ENCODE results near the gene PRKN.
"Not testable (repeated sequence)": the region's sequence is repeated elsewhere in the genome, so short reads cannot be mapped to it uniquely, and the experiment has no call there.

PRKN gene

DNA sequence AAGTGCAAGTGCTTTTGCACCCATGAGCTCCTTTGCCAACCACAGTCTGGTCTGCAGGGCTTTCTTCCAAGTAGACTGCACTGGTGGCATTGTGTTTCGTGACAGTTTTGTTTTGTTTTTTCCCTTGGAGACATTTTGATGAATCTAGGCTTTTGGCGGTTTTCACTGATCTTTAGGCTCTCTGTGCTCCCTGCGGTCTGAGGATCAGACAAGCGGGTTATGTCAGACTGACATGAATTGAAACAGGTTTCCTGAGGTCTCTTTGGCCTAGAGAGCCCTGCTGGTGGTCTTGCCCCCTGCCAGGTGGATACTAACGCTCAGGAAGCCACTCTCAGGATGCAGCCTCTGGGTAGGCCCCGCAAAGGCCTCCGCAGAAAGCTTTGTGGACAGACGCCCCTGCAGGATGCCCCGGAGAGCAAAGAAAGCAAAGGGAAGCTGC, 898.3 kb downstream of the PRKN start:
- DNase-seq (ENCODE audit: low read depth in 2 of 2, low spot score in 1 of 2): no peak

DNA sequence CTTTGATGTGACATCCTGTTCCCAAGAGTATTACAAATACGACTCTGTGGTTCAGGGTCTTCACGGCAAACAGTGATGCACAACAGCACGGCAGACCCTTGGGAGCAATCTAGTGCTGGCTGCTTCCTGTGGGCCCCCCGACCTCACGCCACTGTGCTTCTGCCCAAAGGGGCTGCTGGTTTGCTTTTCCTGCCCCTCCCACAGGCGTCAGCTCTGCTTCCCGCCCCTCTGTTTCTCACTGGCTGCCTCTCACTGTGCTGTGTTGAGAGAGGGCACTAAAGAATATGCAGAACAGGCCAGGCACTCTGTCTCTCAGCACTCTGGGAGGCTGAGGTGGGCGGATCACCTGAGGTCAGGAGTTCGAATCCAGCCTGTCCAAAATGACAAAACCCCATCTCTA, 899.2 kb downstream of the PRKN start:
- DNase-seq (ENCODE audit: low read depth in 2 of 2, low spot score in 1 of 2): no peak

DNA sequence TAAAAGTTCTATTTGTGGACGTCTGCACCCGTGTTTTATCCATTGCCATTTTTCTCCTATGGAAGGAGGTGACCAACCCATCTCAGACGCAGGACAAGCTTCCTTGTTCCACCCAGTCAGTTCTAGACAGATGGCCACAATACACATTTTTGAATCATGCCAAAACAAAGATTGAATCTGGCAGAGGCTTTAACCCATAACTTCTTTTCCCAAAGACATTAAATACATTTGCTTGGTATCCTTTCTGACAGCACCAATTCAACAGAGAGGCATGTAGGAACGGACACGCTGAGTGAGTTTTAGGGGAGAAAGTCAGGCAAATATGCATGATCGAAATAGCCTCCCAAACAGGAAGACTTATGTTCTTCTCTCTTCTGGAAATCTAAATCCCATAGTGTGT, 901.1 kb downstream of the PRKN start:
- DNase-seq (ENCODE audit: low read depth in 2 of 2, low spot score in 1 of 2): no peak

DNA sequence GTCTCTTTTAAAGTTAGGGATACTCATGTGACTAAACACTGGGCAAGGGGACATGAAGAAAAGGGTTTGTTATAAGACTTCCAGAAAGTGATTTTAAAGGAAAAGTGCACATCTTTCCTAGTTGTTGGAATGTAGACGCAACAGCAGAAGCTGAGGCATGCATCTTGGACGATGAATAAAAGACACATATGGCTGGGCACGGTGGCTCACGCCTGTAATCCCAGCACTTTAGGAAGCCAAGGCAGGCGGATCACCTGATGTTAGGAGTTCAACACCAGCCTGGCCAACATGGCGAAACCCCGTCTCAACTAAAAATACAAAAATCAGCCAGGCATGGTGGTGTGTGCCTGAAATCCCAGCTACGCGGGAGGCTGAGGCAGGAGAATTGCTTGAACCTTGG, 905.4 kb downstream of the PRKN start:
- DNase-seq (ENCODE audit: low read depth in 2 of 2, low spot score in 1 of 2): not testable (repeated sequence)

DNA sequence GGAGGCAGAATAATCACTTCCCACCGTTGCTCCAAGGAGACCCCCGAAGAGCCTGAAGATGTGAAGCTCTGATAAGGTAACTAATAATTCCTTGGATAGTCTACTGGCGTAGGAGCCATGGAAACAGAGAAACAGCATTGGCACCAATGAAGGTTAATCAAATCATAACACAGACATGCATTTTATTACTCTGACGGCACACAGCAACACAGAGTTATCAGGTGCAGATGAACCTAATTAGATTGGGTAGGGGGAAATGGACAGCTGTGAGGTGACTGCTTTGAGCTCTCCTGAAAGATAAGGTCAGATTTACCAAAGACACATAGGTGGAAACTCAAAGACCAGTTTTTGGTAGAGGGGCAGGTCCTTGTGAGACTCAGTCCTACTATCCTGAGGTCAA, 909.7 kb downstream of the PRKN start:
- no peak for DNase-seq (ENCODE audit: low read depth in 2 of 2, low spot score in 1 of 2)

DNA sequence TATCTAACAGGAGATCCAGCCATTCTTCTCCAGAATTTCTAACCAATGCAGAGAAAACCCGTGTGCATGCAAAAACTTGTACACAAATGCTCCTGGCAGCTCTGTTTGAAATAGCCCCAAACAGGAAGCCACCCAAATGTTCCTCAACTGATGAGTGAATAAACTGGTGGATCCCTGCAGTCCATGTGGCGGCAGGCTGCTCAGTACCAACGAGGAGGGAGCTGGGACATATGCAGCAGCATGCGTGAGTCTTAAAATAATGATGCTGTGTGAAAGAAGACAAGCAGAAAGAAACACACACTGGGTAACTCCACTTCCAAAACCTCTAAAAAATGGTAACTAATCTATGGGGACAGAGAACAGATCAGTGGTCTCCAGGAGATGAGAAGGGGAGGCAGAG, 911.6 kb downstream of the PRKN start:
- DNase-seq (ENCODE audit: low read depth in 2 of 2, low spot score in 1 of 2): no peak

DNA sequence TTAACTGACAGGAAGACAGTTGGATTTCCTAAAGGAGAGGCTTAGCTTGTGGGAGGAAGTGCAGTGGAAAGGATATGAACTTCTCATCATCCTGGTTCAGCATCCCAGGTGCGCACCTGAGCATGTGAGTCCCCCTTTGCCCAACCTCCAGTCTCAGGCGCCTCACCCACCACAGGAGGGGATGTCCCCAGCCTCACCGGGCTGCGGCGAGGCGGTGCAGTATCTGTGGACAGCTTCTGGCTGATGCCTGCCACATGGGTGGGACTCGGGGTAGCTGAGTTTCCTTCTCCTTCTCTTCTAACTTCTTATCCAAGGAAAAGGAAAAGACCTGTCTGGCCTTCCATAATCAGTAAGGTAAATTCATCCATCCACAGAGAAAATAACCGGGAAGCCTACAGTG, 914.4 kb downstream of the PRKN start:
- no peak for DNase-seq (ENCODE audit: low read depth in 2 of 2, low spot score in 1 of 2)

DNA sequence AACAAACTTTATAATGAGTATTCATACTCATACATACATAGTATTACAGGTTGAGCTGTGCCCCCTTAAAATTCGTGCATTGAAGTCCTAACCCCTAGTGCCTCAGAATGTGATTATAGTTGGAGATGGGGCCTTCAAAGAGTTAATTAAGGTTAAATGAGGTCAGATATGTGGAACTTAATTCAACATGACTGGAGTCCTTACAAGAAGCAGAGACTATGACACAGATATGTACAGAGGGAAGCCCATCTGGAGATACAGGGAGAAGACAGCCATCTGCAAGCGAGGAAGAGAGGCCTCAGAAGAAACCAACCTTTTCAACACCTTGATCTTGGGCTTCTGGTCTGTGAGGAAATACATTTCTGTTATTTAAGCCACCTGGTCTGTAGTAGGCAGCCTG, 917.6 kb downstream of the PRKN start:
- DNase-seq (ENCODE audit: low read depth in 2 of 2, low spot score in 1 of 2): no peak

DNA sequence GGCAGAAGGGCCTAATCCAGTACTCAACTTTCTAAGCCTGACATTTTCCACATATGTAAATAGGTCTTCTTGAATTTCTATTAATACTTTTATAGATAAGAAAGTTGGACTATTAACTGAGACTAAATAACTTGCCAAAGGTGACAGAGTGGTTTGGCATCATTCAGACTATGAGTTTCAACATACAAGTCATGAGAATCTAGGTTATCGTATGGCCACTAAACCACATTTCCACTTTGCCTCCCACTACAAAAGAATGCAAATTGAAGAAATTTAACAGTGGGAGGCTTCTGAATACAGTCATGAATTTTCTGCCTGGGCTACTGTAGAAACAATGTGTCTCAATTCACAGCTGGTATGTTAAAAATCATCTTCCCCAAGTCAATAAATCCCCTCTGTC, 922.7 kb downstream of the PRKN start:
- no peak for DNase-seq (ENCODE audit: low read depth in 2 of 2, low spot score in 1 of 2)

DNA sequence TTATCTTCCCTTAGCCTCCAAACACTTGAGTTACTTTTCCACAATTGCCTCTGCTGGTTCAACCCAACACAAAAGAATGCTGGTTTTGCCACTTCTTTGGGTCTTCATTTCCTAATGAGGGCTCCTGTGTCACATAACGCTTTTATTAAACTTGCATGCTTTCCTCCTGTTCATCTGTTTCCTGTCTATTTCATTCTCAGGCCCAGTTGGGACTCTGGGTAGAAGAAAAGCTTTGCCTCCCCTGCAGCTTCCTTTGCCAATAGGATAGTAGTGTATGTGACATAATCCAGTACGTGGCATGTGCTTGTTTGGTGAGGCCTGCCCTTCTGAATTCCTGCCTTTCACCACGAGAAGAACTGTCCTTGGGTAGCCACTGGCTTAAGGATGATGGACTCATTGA, 924.4 kb downstream of the PRKN start:
- DNase-seq (ENCODE audit: low read depth in 2 of 2, low spot score in 1 of 2): no peak

DNA sequence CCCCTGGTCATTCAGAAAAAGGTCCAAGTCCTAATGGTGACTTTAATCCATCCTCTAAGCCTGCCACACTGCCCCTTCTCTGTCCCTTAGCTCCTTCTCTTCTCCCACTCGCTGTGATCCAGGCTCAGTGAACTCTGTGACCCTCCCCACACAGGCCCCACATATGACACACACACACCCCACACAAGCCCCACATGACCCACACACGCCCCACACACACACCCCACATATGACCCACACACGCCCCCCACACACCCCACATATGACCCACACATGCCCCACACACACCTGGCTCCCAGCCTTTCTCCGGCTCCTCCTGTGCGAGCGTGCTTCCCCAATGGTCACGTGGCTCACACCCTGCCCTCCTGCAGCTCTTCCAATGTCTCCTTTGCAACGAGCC, 925.3 kb downstream of the PRKN start:
- DNase-seq (ENCODE audit: low read depth in 2 of 2, low spot score in 1 of 2): no peak

DNA sequence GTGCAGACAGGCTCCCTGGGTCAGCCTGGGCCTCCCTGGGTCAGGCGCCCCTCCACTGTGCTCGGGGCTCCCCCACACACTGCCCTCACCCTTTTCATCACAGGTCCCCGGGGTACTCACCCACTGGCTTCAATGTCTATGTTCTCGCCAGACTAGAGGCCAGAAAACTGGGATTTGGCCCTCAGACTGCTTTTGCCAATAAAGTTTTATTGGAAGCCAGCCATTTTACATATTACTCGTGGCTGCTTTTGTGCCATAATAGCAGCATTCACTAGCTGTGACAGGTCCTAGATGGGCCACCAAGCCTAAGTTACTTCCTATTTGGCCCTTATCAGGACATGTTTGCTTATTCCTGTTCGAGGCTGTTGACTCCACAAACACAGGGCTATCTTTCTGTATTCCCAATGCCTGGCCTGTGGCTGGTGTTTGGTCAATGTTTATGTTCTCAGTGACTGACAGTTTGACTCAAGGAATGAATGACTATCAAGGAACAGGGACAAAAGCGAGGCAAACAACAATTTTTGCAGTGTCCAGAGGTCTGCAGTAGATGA, 928.6 kb downstream of the PRKN start:
- no peak for DNase-seq (ENCODE audit: low read depth in 2 of 2, low spot score in 1 of 2)

DNA sequence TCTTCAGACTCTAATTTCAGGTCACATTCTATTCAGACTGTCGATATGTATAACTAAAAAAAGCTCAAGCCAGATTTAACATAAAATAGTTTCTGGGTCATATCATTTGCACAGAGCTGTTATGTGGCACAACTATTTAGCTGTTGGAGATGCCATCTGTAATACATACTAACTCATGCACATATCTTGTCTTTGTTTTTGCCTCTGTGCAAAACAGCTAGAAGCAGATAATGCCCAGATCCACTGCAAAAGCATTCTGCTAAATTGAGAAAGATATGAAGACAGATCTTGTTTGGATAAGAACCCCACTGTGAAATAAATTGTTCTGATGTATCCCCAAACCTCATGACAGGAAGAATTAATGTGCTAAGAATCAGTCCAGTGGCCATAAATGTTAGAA, 930.9 kb downstream of the PRKN start:
- no peak for DNase-seq (ENCODE audit: low read depth in 2 of 2, low spot score in 1 of 2)

DNA sequence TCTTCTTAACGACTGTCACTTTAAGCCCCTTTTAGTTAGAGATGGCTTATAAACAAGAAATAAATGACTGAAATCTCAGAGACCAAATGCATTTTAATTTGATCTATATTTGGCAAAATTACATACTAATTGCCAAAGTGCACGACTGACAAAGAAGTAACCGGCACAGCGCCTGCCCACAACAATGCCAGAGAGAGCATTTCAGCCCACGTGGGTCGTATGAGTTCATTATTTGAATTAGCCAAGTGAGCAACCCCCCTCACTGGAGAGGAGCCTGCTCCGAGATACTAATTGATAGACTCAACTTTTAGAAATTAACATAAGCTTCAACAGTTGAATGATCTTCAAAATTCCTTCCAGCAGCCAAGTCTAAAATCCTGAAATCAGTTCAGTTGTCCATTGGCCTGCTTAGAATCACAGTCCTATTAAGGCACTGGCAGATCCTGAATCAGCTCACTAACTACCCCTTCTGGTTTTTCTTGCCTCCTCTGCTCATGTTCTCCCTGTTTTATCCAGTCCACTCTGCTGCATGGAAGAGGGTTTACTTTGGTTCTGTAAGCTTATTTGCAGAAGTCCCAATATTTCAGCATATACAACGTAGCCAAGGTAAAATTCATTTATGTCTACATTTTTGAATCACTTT, 934.6 kb downstream of the PRKN start:
- DNase-seq (ENCODE audit: low read depth in 2 of 2, low spot score in 1 of 2): no peak

DNA sequence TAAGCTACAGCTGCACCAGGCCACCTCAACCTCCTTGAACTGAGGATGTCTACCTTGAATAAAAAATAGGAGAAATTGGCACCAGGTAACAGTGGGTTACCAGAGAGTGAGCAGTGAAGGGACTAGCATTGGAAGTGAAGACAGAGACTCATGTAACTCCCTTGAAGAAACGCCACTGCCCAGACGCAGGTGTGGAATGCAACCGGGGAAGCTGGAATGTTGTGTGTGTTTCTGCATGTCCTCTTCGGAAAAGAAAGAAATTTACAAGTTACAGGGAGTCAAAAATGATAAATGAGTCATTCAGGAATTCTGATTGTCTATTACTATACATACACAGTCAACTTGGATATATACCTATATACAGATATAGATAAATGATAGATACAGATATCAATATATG, 939.0 kb downstream of the PRKN start:
- DNase-seq (ENCODE audit: low read depth in 2 of 2, low spot score in 1 of 2): no peak

DNA sequence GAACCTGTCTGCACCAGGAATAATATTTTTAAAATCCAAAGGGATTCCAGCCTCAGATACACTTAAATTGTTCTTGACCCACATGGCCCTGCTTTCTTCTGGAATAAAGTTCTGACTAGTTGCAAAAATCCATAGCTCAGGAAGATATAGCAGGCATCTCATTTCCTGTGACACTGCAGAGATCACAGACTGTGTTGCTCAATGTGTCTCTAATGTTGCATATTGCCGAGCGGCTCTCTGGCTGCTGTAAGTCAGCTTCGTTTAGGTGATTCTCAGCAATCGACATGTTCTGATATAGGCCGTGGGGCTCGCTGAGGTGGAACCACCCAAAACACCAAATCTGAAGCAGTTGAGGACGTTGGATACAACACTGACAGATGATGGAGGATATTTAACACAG, 955.4 kb downstream of the PRKN start:
- no peak for DNase-seq (ENCODE audit: low read depth in 2 of 2, low spot score in 1 of 2)

DNA sequence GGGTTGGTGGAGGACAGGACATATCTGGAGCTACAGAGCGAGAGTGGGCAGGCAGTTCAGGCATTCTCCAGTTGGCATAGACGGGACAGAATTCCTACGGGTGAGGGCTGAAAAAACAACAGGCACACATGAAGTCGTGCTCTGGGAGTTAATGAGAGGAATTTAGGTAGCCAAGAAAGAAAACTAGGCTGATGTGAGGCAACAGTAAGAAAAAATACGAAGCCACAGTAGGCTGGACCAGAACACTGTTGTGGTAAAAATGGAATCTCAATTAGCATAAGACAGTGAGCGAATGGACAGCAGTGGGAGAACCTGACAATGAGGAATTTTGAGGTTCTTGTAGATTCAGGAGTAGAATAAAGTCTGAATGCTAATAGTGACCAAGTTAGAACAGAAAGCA, 965.6 kb downstream of the PRKN start:
- DNase-seq (ENCODE audit: low read depth in 2 of 2, low spot score in 1 of 2): no peak

DNA sequence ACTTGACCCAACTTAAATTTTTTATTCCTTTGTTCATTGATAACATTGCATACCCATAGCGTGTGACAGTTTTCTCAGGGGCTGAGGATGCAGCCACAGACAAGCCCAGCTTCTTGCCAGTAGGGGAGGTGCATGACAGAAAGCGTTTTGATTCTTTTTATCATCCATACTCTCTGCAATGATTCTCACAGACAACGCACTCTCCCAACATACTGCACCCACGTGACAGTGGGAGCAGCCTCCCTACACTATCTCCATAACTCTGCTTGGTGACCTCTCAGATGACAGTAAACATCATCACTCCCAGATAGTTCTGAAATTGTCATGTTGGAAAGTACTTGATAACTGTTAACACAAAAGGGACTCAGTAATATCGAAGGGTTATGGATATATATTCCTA, 972.5 kb downstream of the PRKN start:
- DNase-seq (ENCODE audit: low read depth in 2 of 2, low spot score in 1 of 2): no peak

DNA sequence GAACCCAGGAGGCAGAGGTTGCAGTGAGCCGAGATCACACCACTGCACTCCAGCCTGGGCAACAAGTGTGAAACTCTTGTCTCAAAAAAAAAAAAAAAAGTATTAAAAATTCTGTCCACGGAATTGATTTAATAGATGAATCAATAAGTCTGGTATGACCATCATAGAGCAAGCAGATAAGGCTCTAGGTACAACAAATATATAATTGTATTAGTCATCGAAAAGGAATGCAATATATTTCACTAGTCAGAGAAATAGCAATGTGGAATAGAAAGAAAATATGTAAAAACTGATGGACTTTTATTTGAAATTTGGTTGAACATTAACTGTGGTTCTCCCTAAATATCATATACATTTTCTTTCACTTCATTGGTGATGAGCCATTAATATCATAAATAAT, 976.9 kb downstream of the PRKN start:
- DNase-seq (ENCODE audit: low read depth in 2 of 2, low spot score in 1 of 2): no peak

DNA sequence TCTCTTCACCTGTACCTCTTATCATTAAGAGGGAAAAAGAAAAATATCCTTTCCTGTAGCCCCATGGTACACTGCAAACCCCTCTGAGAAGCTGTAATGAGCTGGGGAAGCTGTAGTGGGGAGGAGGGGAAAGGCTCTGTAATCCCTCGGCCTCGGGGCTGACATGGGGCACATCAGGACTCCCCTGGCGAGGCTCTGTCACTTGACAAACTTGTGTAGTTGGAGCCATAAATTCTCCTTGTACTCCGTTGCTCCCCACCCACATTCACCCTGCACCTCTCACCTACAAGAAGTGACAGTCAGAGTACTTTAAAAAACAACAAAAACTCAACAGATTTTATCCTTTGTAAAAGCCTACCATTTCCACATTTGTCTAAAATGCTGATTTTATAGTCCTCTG, 978.0 kb downstream of the PRKN start:
- no peak for DNase-seq (ENCODE audit: low read depth in 2 of 2, low spot score in 1 of 2)

DNA sequence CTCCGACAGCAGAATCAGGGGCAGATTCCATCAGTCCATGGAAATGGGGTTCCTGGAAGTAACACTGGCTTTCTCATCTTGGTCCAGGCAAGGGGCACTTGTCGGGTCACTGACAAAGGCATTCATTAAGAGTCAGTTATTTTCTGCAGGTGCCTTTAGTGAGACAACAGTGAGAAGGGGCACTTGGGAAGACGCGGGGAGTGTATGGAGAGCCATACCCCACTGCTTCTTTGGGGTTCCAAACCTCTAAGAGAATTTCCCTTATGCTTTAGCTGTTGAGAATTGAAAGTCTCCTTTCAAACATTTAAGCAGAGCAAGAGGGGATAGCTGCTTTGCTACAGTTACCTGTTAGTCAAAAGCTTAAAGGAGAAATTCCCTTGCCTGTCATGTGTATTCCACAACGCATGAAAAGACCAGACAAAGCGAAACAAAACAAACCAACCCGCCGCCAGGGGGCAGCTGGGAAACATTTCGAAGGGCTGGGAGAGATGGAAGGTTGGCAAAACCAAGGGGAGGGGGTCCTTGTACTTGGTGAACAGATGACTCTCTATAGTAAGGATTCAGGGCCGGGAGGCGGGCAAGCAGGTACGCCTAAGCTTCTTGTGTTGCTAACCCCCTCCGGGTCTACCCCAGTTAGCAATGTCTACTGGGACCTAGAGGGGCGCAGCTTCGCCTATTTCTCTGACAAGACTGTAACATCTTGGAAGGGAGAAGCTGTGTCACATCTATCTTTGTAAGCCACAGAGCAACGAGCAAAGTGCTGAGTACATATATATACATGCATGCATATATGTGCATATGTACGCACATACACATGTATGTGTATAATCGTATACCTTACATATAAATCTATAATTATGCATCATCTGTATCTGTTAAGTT, 978.8 kb downstream of the PRKN start:
- no peak for DNase-seq (ENCODE audit: low read depth in 2 of 2, low spot score in 1 of 2)

DNA sequence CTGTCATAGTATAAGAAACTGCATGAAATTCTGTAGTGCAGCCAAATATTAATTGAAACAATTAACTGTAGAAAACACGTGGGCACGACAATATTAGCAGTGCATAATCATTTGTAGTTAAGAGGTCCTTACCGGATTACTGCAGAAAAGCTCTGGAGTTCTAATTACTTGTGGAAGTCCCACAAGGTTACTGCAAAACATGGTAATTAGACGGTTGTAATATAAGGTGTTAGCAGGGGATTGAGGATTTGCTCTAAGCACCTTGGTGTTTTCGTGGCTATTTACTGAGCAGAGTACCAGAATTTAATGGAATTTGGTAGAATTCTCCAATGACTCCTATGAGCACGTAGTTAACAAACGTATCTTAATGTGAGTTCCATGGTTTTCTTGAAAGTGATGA, 980.1 kb downstream of the PRKN start:
- no peak for DNase-seq (ENCODE audit: low read depth in 2 of 2, low spot score in 1 of 2)

Measured in stimulated activated CD8-positive, alpha-beta memory T cell treated with anti-CD3 and anti-CD28 coated beads, Interleukin-4, amount 100 ng/mL, for 1 hour (primary cell).